ENCODE data around the gene KANK3.
"Not testable (repeated sequence)": the region's sequence is repeated elsewhere in the genome, so short reads cannot be mapped to it uniquely, and the experiment has no call there.

KANK3 gene

GRCh38 chr19:8316351-8317125 is 26.5 kb downstream of the KANK3 start:
- no peak for DNase-seq

- not testable (repeated sequence) for DNase-seq
Measured at GRCh38 chr19:8314981-8315640, 28.0 kb downstream of the KANK3 start.

- no peak for DNase-seq
Measured at GRCh38 chr19:8311461-8312260, 31.4 kb downstream of the KANK3 start.

GRCh38 chr19:8310342-8311055 is 32.6 kb downstream of the KANK3 start:
- no peak for DNase-seq

- no peak for DNase-seq
Measured at GRCh38 chr19:8308891-8309291, 34.2 kb downstream of the KANK3 start.

GRCh38 chr19:8307965-8308866 is 34.8 kb downstream of the KANK3 start, which contains the start of gene CD320:
Gene CD320, minus strand, starts transcription at chr19:8308358. Its CDS starts 68 bp downstream, at chr19:8308290.
- DNase-seq = peak; percentile 62 to 93 (median 81)

GRCh38 chr19:8307400-8307964 is 35.6 kb downstream of the KANK3 start:
- DNase-seq = no peak

GRCh38 chr19:8306235-8307054 is 36.6 kb downstream of the KANK3 start:
- no peak for DNase-seq

GRCh38 chr19:8305798-8306197 is 37.3 kb downstream of the KANK3 start:
- no peak for DNase-seq

- DNase-seq = no peak
Measured at GRCh38 chr19:8304841-8305621, 38.0 kb downstream of the KANK3 start.

- DNase-seq = no peak
Measured at GRCh38 chr19:8302734-8303133, 40.3 kb downstream of the KANK3 start.

- DNase-seq = no peak
Measured at GRCh38 chr19:8302357-8302691, 40.7 kb downstream of the KANK3 start.

GRCh38 chr19:8291337-8291736 is 51.7 kb downstream of the KANK3 start:
- DNase-seq = not testable (repeated sequence)

- DNase-seq = not testable (repeated sequence)
Measured at GRCh38 chr19:8276508-8276907, 66.6 kb downstream of the KANK3 start.
